Activated naive CD8-positive, alpha-beta T cell treated with anti-CD3 and anti-CD28 coated beads for 36 hours (primary cell): Measurements from ENCODE around the gene TMPRSS13. TPM values are rescaled to one million over a fixed set of nuclear protein-coding genes. Genes with fewer than 3 reads are reported as not detected.
A peak's percentile ranks its signal among the peaks of the same experiment; 100 is the strongest.

Experiments
- DNase-seq: peaks from one replicate; pipeline ENCODE4 v3.0.0; 2021
- H3K27ac Mint-ChIP-seq: one replicate; pipeline ENCODE4 v1.8.0; 2022; ENCODE audit warnings: mild to moderate bottlenecking, moderate library complexity, mixed read lengths
- H3K27me3 Mint-ChIP-seq: one replicate; pipeline ENCODE4 v1.8.0; 2022; ENCODE audit warnings: mild to moderate bottlenecking, mixed read lengths
- H3K36me3 Mint-ChIP-seq: one replicate; pipeline ENCODE4 v1.8.0; 2021; ENCODE audit warnings: mild to moderate bottlenecking, mixed read lengths
- H3K4me1 Mint-ChIP-seq: one replicate; pipeline ENCODE4 v1.8.0; 2021; ENCODE audit warnings: mixed read lengths
- H3K4me3 Mint-ChIP-seq: one replicate; pipeline ENCODE4 v1.8.0; 2022; ENCODE audit warnings: mild to moderate bottlenecking, moderate library complexity, mixed read lengths
- H3K9me3 Mint-ChIP-seq: one replicate; pipeline ENCODE4 v1.8.0; 2022; ENCODE audit warnings: mixed read lengths
- total RNA-seq, 2 experiments: library from RNA; stranded (reverse); gene quantifications; one replicate each; pipeline ENCODE4 v1.2.3, GENCODE V29; 2021

The TMPRSS13 gene
- total RNA-seq, 2 experiments from 2014 or later: 1.9 to 3.4 TPM

DNA sequence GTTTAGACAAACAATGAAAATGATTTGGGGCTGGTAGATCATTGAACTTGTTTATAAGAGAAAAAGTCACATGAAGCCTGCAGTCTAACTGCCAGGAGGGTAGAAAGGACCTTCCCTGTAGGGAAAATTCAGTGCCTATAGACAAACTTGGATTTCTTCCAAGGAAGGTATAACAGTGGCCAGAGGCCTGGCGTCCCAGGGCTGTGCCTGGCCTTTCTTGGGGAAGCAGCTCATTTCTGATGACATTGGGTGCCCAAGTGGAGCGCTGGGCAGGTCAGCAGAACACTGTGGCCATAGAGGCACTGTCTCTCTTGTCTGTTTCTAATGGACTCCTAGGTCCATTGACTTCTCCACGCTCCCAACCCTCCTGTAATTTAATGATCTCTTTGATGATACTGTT is 46.1 kb downstream of the TMPRSS13 start:
- no peaks in the 10 kb centered on the region for H3K9me3 Mint-ChIP-seq
- H3K27ac Mint-ChIP-seq: no peak overlapping the region
- no peak for DNase-seq
- no peaks in the 10 kb centered on the region for H3K36me3 Mint-ChIP-seq
- H3K4me1 Mint-ChIP-seq: peaks cover 2% of the 10 kb centered on the region
- H3K27me3 Mint-ChIP-seq: peaks cover 17% of the 10 kb centered on the region
- H3K4me3 Mint-ChIP-seq: no peak overlapping the region

DNA sequence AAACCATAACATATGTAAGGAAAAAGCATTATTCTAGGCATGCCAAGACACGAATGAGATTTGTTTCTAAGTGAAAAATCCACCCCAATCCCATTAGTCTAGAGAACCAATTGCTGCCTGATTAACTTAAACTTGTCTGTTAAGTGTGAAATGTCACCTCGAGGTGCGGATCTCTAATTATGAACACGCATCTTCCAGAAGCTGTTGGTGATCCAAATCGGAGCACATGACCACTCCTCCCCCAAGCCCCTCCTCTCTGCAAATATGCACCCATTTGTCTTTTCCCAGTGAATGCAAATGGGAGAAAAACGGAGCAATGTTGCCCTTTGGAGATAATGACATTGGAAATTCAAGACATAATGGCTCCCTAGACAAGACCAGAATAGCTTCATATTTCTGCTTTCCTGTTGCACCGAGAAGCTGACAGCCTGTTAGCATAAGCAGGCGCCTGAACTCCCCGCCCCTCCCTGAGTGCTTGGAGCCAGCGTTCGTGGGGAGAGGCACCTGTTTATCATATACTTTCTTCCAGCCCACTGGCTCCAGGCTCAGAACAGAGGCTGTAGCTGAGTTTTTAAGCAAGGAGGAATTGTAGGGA is 46.8 kb downstream of the TMPRSS13 start:
- Mint-ChIP-seq H3K9me3 (no peaks in the 10 kb centered on the region), H3K36me3 (no peaks in the 10 kb centered on the region), H3K4me1 (peaks cover 2% of the 10 kb centered on the region), H3K27me3 (peaks cover 23% of the 10 kb centered on the region), H3K27ac (no peak overlapping the region), H3K4me3 (no peak overlapping the region)
- DNase-seq: no peak

DNA sequence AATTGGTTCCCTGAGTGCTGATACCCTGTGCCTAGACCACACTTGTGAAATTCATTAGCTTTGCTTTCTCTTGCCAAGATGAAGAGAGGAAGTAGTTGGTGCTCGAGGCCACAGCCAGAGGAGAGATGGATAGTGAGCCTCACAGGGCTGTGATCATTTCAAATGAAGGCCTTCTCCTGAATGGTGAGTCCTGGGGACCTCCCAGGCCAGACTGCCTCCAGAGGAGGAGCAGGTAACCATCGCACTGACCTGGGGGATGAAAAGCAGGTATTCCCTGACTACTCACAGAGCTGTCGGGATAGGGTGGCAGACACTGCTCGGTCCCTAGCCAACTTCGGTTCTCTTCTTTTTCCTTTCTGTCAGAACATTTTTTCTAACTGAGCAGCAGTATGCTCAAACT is 48.0 kb downstream of the TMPRSS13 start:
- Mint-ChIP-seq H3K27me3 (peaks cover 33% of the 10 kb centered on the region), H3K9me3 (no peaks in the 10 kb centered on the region), H3K4me3 (no peak overlapping the region), H3K27ac (no peak overlapping the region), H3K36me3 (no peaks in the 10 kb centered on the region), H3K4me1 (peaks cover 8% of the 10 kb centered on the region)
- DNase-seq: no peak

DNA sequence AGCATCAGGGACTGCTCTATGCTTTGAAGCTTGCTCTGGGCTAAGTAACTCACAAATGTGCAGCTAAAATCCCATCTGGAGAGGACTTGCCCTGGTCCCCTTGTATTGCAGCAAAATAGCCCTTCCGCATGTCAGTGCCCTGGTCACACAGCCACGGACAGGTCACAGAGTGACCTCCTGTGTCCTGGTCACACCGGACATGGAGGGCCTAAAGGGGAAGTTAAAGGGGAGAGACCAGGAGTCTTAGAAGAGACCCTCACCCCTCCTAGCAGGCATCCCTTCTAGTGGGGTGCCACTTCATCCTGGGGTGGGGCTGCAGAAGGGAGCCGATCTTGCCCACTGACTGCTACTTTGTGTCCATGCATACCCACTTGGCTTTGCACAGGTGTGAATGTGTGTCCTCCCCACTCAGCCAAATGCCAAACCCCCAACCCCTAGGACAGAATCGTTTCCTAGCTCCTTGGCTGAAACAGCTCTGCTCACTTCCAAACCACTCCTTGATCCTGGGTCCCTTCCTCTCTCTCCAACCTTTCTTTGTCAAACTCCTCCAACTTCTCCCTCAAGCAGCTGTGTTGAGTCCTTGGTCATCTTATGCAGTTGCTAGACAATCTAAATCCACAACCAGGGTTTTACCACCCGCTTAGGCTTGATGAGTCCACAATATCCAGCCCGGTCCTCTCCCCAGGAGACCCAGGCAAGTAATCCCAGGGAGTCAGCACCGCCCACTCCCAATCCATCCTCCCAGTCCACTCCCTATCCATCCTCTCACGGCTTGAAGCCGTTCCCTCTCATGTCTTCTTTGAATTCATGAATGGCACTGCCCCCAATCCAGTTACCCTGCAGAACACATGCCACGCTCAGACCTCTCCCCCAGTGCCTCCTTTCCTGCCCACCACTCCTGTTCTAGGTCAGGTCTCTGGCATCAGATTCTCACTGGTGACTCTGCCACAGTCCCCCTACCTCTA is 49.4 kb downstream of the TMPRSS13 start:
- Mint-ChIP-seq H3K27me3 (peaks cover 47% of the 10 kb centered on the region), H3K4me3 (no peak overlapping the region)

DNA sequence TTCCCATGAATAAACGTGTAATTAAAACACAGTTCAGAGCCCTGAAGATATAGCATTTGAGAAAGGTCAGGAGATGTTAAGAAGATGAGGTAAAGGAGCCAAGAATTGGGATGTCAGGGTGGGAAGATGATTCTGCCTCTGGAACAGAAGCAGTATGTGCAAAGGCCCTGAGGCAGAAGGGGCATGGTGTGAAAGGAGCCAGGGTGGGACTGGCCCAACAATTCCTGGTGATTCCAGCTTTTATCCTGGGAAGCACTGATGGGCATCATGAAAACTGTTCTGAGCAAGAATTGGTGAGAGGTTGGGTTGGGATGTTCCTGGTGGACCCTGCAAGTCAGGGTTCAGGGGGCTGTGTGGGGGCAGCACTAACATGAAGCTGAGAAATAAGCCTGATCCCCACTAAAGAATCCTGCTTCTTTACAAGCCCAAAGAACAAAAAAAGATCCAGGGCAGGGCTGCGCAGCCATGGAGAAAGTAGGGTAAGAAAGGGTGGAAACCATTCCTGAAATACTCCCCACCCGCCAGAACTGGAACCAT is 50.2 kb downstream of the TMPRSS13 start:
- Mint-ChIP-seq H3K36me3 (no peaks in the 10 kb centered on the region), H3K4me3 (no peak overlapping the region), H3K27me3 (peaks cover 55% of the 10 kb centered on the region), H3K27ac (no peak overlapping the region), H3K4me1 (peaks cover 18% of the 10 kb centered on the region), H3K9me3 (no peaks in the 10 kb centered on the region)
- no peak for DNase-seq

More for the DNA sequence above, 49.4 kb downstream of the TMPRSS13 start:
- no peak for DNase-seq
- Mint-ChIP-seq H3K4me1 (peaks cover 18% of the 10 kb centered on the region), H3K36me3 (no peaks in the 10 kb centered on the region), H3K9me3 (no peaks in the 10 kb centered on the region), H3K27ac (no peak overlapping the region)

DNA sequence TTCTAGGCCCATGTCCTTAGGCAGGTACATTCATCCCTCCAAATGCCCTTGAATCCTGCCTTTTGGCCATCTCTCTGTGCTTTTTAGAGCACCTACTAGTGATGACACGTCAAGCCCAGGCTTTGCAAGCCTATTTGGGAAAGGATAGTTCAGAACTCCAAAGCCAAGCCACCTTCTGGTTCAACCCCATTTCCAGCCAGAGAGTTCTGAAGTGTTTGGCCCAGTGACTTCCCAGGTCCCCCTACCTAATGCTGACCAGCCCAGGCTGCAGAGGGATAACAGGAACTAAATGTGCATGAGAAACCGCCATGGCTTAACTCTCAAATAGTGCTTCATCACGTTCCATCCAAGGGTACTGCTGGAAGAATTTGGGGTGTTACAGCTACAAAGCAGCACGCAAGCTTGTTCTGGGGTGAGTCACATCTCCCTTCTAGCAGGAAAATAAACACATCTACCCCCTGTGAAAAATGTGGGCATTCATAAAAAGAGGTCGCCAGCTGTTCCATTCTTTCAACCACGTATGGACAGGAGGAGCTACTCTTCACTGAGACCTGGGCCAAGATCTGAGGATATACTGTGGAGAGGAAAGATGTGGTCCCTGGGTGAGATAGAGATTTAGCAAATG is 50.8 kb downstream of the TMPRSS13 start:
- DNase-seq: no peak

DNA sequence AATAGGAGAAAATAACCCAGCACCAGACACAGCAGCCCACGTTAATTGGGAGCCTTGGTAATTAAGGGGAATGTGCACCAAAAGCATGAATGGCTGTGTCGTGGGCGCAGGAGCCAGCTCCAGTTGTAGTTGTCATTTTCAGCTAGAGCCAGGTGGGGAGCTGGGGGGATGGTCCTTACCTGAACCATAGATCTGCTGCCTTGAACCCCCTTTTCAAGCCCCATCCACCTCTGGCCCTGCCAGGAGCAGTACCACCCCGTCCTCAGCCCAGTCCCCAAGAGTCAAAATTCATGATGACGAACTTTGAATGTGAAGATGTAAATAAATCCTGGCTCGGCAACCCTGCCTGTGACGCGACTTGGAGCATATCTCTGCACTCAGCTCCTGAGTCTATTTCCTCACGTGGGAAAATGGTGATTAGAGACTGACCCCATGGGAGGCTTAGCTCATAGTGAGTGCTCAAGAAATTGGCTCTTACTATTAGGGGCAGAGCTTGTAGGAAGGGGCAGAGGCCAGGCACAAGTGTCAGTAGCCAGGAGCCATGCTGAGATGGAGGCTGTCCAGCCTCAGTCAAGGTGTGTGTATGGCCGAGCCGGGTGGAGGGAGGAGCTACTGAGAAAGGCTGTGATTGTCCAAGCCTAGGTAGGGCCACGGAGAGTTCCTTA is 52.0 kb downstream of the TMPRSS13 start:
- Mint-ChIP-seq H3K27ac (no peak overlapping the region), H3K4me3 (peak overlapping the region; percentile 68), H3K27me3 (peaks cover 57% of the 10 kb centered on the region), H3K36me3 (no peaks in the 10 kb centered on the region), H3K4me1 (peaks cover 23% of the 10 kb centered on the region), H3K9me3 (no peaks in the 10 kb centered on the region)
- DNase-seq: no peak

More for the DNA sequence above, 50.8 kb downstream of the TMPRSS13 start:
- Mint-ChIP-seq H3K27me3 (peaks cover 61% of the 10 kb centered on the region), H3K36me3 (no peaks in the 10 kb centered on the region), H3K4me1 (peaks cover 18% of the 10 kb centered on the region), H3K9me3 (no peaks in the 10 kb centered on the region), H3K4me3 (no peak overlapping the region), H3K27ac (no peak overlapping the region)

DNA sequence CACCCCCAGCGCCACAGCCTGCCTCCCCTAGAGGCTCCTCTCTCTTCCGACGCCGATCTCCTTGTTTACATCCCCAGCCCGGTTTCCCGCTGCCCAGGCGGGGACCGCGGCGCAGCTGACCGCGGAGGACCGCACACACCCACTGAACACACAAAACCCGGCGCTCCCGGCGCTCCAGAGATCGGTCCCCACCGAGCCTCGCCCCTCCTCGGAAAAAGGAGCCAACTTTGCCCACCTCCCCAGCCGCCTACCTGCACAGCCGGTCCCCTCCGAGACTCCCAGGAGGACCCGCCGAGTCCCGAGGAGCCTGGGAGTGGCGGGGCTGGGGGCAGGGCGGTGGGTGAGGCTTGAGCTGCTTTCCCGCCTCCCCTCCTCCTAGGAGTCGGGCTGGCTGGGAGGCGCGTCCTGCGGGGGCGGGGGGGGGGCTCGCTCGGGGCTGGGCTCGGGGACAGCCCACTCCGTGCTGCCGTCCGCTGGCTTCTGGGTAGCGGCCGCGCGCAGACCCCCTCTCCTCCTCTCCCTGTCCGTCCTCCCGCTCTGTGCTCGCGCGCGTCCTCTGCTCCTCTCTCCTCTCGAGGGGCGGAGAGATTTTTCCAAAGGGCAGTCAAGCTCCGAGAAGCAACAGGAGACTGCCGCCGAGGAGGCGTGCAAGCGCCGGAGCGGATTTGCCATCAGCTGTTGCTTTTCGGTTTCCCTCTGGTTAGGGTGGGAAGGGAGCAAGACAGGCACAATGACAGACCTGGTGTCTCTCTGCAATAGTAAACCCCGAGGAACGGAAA is 52.7 kb downstream of the TMPRSS13 start, which contains the start of gene FXYD6:
Gene FXYD6, minus strand, starts transcription at position 318 of the 779 bp plus-strand sequence. CDS start 33,882 bp downstream, outside the sequence.
- H3K27me3 Mint-ChIP-seq: peaks cover 57% of the 10 kb centered on the region
- H3K4me1 Mint-ChIP-seq: peaks cover 23% of the 10 kb centered on the region
- H3K27ac Mint-ChIP-seq: peak within 1 kb of the TSS; percentile 22

DNA sequence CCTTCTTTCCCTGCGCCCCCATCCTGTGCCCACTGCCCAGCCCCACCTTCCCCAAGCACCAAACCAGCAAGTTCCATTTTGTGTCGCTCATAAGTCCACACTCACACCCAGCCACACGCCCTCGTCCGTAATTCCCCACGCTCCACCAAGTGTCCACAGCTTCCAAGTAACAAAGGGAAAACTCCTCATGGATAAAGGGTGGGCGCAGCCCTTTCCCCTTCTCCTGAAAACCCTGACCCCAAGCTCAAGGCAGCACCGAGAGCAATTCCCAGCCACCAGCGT is 53.2 kb downstream of the TMPRSS13 start:
- Mint-ChIP-seq H3K27ac (peak overlapping the region; percentile 7), H3K4me3 (peak overlapping the region; percentile 81), H3K36me3 (no peaks in the 10 kb centered on the region), H3K4me1 (peaks cover 23% of the 10 kb centered on the region), H3K9me3 (no peaks in the 10 kb centered on the region), H3K27me3 (peaks cover 57% of the 10 kb centered on the region)
- DNase-seq: no peak

More for the DNA sequence above, 52.7 kb downstream of the TMPRSS13 start, which contains the start of gene FXYD6:
- Mint-ChIP-seq H3K36me3 (no peaks in the 10 kb centered on the region), H3K9me3 (no peaks in the 10 kb centered on the region), H3K4me3 (peak within 1 kb of the TSS; percentile 81)
- DNase-seq: peak; percentile 27

DNA sequence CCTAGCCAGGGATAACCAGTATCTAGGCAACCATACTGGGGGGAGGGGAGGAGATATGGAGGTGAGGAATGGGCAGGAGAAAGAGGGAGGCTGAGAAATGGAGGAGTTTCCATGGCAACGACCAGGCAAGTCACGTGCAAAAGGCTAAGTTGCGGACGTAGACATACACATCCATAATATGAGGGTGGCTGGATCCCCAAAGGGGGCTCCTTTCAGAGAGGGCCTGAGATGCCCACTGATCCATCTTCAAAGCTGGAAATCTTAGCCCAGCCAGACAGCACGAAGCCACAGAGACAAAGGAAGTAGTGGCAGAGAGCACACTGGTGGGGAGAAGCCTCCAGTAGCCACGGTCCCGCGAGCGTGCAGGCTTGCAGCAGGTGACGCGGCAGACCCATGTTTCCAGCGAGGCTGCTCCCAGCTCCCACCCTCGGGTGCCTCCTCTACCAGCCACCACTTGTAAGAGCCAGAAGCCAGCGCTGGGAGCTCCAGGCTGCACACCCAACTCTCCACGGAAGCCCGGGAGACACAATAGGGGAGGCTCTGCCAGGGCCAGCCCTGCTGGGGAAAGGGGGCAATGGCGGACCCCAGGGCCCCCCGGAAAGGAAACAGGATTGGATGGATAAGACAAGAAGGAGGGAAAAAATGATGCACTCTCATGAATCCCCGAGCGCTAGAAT is 53.7 kb downstream of the TMPRSS13 start:
- peak; percentile 18 for DNase-seq
- Mint-ChIP-seq H3K27me3 (peaks cover 57% of the 10 kb centered on the region), H3K27ac (no peak overlapping the region), H3K36me3 (no peaks in the 10 kb centered on the region), H3K4me3 (peak overlapping the region; percentile 81), H3K9me3 (no peaks in the 10 kb centered on the region), H3K4me1 (peaks cover 23% of the 10 kb centered on the region)

DNA sequence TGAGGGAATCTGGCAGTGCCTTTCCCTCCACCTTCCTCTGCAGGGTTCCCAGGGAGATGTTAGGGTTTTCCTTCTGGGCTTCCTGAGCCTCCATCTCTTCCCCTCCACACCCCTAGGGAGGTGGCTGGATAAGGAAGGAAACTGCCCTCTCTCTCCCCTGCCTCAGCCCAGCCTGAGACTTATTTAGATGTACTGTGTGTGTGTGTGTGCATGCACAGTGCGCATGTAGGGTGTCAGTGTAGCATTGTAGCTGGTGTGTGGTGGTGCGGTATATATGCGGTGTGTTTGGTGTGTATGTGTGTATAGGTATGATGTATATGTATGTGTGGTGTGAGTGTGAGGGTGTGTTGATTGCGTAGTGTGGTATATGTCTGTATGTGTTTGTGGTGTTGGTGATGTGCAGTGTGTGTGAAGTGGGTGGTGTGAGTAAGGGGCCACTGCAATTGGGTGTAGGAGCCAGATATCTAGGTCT is 54.3 kb downstream of the TMPRSS13 start:
- Mint-ChIP-seq H3K4me1 (peaks cover 23% of the 10 kb centered on the region), H3K4me3 (peak overlapping the region; percentile 81), H3K27ac (no peak overlapping the region), H3K27me3 (peaks cover 56% of the 10 kb centered on the region), H3K9me3 (no peaks in the 10 kb centered on the region), H3K36me3 (no peaks in the 10 kb centered on the region)
- no peak for DNase-seq

DNA sequence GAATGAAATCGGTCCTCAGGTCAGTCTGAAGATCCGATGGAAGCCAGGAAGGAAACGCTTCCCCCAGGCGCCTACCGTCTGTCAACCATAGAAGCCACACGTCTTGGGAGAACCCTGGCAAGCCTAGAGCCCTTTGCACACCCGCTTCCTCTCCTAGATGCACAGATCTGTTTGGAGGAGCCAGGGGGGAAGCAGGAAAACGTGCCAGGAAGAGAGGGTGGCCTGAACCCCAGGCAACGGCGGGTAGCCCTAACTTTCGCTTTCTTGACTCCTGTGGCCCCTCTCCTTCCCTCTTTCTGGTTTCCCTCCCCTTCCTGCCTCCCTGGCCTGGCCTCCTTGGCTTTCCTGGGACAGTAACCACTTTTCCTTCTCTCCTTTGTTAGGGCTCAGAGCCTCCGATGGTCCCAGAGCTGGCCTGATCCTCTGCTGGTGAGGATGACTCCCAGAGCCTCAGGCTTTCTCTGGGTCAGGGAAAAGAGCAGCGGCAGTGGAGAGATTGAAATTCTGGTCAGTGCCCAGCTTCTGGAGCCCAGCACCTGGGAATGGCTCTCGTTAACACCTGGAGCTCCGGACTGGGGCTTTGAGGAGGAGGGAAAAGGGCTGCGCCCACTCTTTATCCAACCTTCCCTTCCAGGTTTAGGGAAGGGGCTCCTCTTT is 54.8 kb downstream of the TMPRSS13 start:
- no peak for DNase-seq
- peaks cover 23% of the 10 kb centered on the region for H3K4me1 Mint-ChIP-seq
- H3K27ac Mint-ChIP-seq: no peak overlapping the region
- H3K9me3 Mint-ChIP-seq: no peaks in the 10 kb centered on the region
- H3K27me3 Mint-ChIP-seq: peaks cover 53% of the 10 kb centered on the region
- no peak overlapping the region for H3K4me3 Mint-ChIP-seq
- no peaks in the 10 kb centered on the region for H3K36me3 Mint-ChIP-seq

DNA sequence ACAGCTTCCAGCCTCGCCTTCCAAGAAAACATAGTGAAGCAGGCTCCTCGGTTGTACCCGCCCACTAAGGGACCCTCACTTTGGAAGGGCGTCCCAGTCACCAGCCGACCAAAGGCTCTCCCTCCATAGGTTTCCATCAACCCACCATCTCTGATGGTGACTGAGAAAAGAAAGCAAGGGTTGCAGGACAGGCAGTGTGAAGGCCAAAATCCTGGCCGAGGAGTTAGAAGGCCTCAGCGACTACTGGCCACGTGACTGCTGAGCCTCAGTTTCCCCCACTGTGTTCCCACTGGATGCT is 55.4 kb downstream of the TMPRSS13 start:
- no peak overlapping the region for H3K4me3 Mint-ChIP-seq
- H3K4me1 Mint-ChIP-seq: peaks cover 23% of the 10 kb centered on the region
- peaks cover 50% of the 10 kb centered on the region for H3K27me3 Mint-ChIP-seq

More for the DNA sequence above, 55.4 kb downstream of the TMPRSS13 start:
- DNase-seq: no peak
- Mint-ChIP-seq H3K36me3 (no peaks in the 10 kb centered on the region), H3K27ac (no peak overlapping the region), H3K9me3 (no peaks in the 10 kb centered on the region)
